AG04450 (cell line): Measurements from ENCODE around the gene PEDS1. TPM values are rescaled to one million over a fixed set of nuclear protein-coding genes. Genes with fewer than 3 reads are reported as not detected.

Experiments
- CTCF ChIA-PET: fragments of 300-600, 350-600 bp; formaldehyde crosslinking; extraction: SDS; loops from one replicate; lab custom pipeline; 2022; ENCODE audit warnings: antibody characterized with exemption, inconsistent platforms; lab: Charles Lee
- POLR2A ChIA-PET: fragments of 350-600 bp; formaldehyde crosslinking; extraction: SDS; loops from one replicate; lab custom pipeline; 2021; ENCODE audit warnings: antibody characterized with exemption, inconsistent platforms; lab: Yijun Ruan, JAX
- DNase-seq: peaks from one replicate; pipeline ENCODE4 v3.0.0-alpha.2; 2011; ENCODE audit warnings: low read depth, low spot score
- H3K27ac ChIP-seq: one replicate; pipeline ENCODE4 v1.5.1; 2012; ENCODE audit warnings: low read depth, low read length, control low read depth
- H3K27me3 ChIP-seq: one replicate; pipeline ENCODE4 v1.6.0; 2012; ENCODE audit warnings: low read length; ENCODE audit not compliant: control insufficient read depth, insufficient read depth
- H3K4me3 ChIP-seq: 2 replicates; pipeline ENCODE4 v1.5.1; 2011; ENCODE audit warnings: mild to moderate bottlenecking, low read depth, low read length, control low read depth
- H3K9me3 ChIP-seq: 2 replicates; pipeline ENCODE4 v1.5.1; 2012; ENCODE audit warnings: low read length; ENCODE audit not compliant: control insufficient read depth, insufficient read depth
- polyA plus RNA-seq: library from polyadenylated mRNA; depleted of rRNA; stranded (reverse); fragments of >200 nt; gene quantifications from 2 replicates; pipeline ENCODE4 v1.2.3, GENCODE V29; 2011
- TF ChIP-seq, protein P1 (sequence below): IDR thresholded peaks from 2 replicates; pipeline ENCODE4 v1.5.1; 2011; ENCODE audit warnings: low read depth, low read length, control low read depth, inconsistent platforms

The PEDS1 gene
- polyA plus RNA-seq, 1 experiment = 24.7 TPM

DNA sequence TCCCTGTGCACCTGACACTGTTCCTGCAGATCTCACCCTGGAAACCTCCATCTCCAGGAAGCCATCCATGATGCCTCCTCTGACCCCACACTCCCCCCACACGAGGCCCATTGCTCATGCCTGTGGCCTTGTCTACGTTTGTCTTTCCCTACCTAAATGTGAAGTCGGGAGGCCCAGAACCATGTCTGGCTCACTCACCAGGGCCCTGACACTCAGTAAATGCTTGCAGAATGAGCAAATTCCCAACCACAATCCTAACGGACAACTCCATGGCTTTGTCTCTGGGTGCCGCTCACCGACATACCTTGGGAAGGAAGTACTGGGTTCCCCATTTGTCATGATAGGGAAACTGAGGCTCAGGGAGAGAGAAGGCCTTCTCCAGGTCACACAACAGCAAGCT is 7.3 kb downstream of the PEDS1 start:
- peak overlapping the region; percentile 47 for H3K27ac ChIP-seq
- H3K9me3 ChIP-seq = no peaks in the 10 kb centered on the region
- H3K27me3 ChIP-seq = no peaks in the 10 kb centered on the region
- TF ChIP-seq, protein P1, sequence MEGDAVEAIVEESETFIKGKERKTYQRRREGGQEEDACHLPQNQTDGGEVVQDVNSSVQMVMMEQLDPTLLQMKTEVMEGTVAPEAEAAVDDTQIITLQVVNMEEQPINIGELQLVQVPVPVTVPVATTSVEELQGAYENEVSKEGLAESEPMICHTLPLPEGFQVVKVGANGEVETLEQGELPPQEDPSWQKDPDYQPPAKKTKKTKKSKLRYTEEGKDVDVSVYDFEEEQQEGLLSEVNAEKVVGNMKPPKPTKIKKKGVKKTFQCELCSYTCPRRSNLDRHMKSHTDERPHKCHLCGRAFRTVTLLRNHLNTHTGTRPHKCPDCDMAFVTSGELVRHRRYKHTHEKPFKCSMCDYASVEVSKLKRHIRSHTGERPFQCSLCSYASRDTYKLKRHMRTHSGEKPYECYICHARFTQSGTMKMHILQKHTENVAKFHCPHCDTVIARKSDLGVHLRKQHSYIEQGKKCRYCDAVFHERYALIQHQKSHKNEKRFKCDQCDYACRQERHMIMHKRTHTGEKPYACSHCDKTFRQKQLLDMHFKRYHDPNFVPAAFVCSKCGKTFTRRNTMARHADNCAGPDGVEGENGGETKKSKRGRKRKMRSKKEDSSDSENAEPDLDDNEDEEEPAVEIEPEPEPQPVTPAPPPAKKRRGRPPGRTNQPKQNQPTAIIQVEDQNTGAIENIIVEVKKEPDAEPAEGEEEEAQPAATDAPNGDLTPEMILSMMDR = no peak
- DNase-seq = no peak
- ChIA-PET POLR2A (no interaction called here), CTCF (interaction anchor here (1.4 kb wide), 1 partner anchor 33 kb away, joined by 4 read pairs; no protein-coding TSS in a partner anchor)
- H3K4me3 ChIP-seq = no peak overlapping the region

DNA sequence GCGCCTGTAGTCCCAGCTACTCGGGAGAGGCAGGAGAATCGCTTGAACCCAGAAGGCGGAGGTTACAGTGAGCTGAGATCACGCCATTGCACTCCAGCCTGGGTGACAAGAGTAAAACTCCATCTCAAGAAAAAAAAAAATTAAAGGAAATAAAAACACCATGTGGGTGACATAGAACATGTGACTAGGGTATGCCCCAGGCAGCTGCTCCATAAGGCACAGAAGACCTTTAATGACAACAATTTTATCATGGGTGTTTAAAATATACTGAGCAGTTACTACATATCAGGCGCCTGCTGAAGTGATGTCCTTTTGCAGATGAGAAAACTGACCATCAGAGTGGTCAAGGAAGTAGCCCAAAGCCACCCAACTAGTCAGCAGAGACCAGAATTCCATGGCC is 8.0 kb downstream of the PEDS1 start:
- TF ChIP-seq, protein P1 = no peak
- CTCF ChIA-PET = no interaction called here

DNA sequence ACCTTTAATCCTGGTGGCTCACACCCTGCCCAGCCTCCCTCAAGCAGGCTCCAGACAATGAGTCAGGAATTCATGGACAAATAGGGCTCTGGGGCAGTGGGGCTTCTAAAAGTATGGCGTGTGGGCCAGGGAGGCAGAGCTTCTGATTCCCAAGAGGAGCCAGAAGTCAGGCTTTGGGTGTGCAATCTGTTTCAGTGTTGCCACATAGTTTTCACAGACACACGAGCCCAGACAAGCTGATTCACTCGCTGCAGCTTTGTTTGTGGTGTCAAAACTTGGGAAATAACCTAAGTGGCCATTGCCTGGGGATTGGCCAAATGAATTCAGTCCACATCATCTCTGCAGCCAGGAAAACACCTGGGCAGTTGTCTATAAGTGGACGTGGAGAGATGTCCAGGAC is 9.2 kb downstream of the PEDS1 start:
- no peak overlapping the region for H3K4me3 ChIP-seq
- DNase-seq = peak; percentile 95
- ChIA-PET POLR2A (interaction anchor here (1.1 to 2.0 kb wide), 3 partner anchors 9 to 29 kb away, joined by 6 to 23 read pairs (median 8); partner anchors contain the start of gene PEDS1), CTCF (interaction anchor here (0.6 to 1.3 kb wide), 3 partner anchors 24 to 34 kb away, joined by 3 to 4 read pairs (median 3); no protein-coding TSS in a partner anchor)
- H3K27ac ChIP-seq = peak overlapping the region; percentile 95
- H3K9me3 ChIP-seq = no peaks in the 10 kb centered on the region
- H3K27me3 ChIP-seq = no peaks in the 10 kb centered on the region
- TF ChIP-seq, protein P1 = no peak

More for the DNA sequence above, 8.0 kb downstream of the PEDS1 start:
- no peak for DNase-seq
- Histone ChIP-seq H3K27ac (peak overlapping the region; percentile 95), H3K27me3 (no peaks in the 10 kb centered on the region), H3K9me3 (no peaks in the 10 kb centered on the region), H3K4me3 (no peak overlapping the region)
- POLR2A ChIA-PET = no interaction called here

DNA sequence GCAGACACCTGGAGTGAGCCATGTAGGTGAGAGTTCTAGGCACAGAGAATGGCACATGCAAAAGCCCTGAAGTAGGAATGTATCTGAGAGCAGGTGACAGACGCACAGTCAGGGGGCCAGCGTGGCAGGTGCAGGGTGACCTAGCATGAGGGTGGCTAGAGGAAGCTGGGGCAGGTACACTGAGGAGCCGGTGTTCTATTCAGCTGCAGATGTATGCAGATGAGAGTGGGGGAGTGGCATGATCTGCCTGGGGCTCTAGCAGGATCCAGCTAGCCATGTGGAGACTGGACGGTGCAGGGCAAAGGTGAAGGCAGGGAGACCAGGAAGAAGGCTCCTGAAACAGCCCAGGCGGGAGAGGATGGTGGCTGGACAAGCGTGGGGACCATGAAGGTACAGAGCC is 10.7 kb downstream of the PEDS1 start:
- TF ChIP-seq, protein P1 = no peak
- CTCF ChIA-PET = no interaction called here
- POLR2A ChIA-PET = no interaction called here

DNA sequence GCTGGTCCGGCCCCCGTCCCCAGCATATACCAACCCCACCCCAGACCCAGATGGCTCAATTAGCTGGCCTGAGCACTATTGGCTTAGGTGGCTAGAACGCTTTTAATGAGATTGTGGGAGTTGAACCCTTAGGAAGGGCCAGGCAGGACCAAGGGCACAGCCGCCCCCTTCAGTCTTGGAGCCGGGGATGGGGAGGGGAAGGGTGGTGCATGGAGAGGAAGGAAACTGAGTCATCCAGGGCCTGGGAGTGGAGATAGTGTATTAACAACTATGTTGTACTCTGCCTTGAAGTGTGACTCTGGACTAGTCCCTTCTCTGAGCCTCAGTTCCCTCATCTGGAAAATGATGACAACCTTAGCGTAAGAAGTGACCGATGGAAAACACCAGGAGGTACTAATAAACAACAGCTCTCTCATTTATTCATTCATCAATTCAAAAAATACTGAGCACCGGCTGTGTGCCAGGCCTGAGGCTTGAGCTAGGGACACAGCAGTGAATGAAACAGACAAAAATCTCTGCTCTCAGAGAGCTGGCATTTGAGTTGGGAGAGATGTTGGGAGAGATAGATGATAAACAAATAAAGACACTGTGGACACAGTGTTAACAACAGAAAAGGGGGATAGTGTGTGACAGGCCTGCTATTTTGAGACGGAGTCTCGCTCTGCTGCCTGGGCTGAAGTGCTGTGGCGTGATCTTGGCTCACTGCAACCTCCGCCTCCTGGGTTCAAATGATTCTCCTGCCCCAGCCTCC is 11.5 kb downstream of the PEDS1 start:
- Histone ChIP-seq H3K9me3 (no peaks in the 10 kb centered on the region; the same call in 1 of the 2 replicates), H3K27me3 (no peaks in the 10 kb centered on the region), H3K4me3 (no peak overlapping the region), H3K27ac (peak overlapping the region; percentile 21)
- no peak for DNase-seq
- CTCF ChIA-PET = interaction anchor here (1.2 kb wide), 1 partner anchor 27 kb away, joined by 3 read pairs; no protein-coding TSS in a partner anchor
- POLR2A ChIA-PET = no interaction called here
- TF ChIP-seq, protein P1 = no peak

More for the DNA sequence above, 10.7 kb downstream of the PEDS1 start:
- no peak overlapping the region for H3K4me3 ChIP-seq
- H3K9me3 ChIP-seq = no peaks in the 10 kb centered on the region; the same call in 1 of the 2 replicates
- H3K27ac ChIP-seq = no peak overlapping the region
- H3K27me3 ChIP-seq = no peaks in the 10 kb centered on the region
- DNase-seq = no peak
